GM12875 (cell line): ENCODE results near the gene PRPF4.

ENCODE experiments used
- H3K4me3 ChIP-seq: one replicate; pipeline ENCODE4 v1.5.1; 2011; ENCODE audit warnings: low read depth, low read length, control low read depth
- TF ChIP-seq, protein P1 (sequence below): IDR thresholded peaks from 2 replicates; pipeline ENCODE4 v1.5.1; 2011; ENCODE audit warnings: low read depth, mild to moderate bottlenecking, control low read depth, inconsistent platforms, low read length, moderate library complexity, borderline replicate concordance; ENCODE audit not compliant: insufficient read depth

The PRPF4 gene

DNA sequence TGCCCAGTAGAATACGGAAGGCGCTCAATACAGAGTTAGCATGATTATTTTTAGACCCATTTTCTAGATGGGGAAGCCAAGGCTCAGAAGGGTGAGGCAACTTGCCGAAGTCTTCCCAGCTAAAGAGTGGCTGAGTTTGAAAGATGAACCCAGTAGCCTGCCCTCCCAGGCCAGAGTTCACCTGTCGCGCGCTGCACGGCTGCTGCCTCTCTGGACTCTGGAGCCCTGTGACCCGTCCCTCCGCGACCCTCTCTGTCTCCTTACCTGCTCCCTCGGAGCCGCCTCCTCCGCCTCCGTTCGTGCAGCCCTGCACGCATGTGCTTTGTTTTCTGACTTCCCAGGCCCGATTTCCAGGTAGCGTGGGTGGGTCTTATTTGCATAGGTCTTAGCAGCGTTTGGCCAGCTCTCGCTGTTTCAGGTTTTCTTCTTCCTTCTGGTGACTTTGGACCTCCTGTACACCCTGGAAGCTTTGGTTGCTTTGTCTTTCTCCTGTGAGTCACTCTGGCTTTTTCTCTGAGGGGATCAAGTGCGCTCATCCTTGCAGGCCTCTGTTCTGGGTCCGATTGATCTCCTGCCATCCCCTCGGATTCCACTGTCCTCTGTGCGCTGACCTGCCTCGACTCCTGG lies 27.4 kb downstream of the PRPF4 start, which contains the start of gene RNF183:
RNF183 (minus strand) TSS at position 585 of the 627 bp plus-strand sequence. CDS start 5,192 bp downstream, outside the sequence.
- TF ChIP-seq, protein P1, sequence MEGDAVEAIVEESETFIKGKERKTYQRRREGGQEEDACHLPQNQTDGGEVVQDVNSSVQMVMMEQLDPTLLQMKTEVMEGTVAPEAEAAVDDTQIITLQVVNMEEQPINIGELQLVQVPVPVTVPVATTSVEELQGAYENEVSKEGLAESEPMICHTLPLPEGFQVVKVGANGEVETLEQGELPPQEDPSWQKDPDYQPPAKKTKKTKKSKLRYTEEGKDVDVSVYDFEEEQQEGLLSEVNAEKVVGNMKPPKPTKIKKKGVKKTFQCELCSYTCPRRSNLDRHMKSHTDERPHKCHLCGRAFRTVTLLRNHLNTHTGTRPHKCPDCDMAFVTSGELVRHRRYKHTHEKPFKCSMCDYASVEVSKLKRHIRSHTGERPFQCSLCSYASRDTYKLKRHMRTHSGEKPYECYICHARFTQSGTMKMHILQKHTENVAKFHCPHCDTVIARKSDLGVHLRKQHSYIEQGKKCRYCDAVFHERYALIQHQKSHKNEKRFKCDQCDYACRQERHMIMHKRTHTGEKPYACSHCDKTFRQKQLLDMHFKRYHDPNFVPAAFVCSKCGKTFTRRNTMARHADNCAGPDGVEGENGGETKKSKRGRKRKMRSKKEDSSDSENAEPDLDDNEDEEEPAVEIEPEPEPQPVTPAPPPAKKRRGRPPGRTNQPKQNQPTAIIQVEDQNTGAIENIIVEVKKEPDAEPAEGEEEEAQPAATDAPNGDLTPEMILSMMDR: no peak
- H3K4me3 ChIP-seq: no peak within 1 kb of the TSS

DNA sequence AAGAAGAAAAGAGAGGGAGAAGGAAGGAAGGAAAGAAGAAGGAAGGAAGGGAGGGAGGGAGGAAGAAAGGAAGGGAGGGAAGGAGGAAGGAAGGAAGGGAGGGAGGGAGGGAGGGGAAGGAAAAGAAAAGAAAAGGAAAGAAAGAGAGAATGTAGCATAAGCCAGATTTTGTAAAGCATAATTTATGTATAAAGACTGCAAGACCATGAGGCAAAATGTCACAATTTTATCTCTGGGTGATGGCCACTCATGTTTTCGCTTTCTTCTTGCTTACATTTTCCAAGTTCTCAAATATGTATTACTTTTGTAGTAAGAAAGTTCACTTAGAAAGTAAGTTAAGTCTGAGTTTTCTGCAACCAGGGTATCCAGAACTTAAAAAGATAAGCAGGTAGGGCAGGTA lies 31.1 kb downstream of the PRPF4 start:
- no peak overlapping the region for H3K4me3 ChIP-seq
- TF ChIP-seq, protein P1: no peak

- TF ChIP-seq, protein P1: no peak
- H3K4me3 ChIP-seq: no peak overlapping the region
These were observed 32.0 kb downstream of the PRPF4 start for GRCh38 chr9:113307396-113307975.

DNA sequence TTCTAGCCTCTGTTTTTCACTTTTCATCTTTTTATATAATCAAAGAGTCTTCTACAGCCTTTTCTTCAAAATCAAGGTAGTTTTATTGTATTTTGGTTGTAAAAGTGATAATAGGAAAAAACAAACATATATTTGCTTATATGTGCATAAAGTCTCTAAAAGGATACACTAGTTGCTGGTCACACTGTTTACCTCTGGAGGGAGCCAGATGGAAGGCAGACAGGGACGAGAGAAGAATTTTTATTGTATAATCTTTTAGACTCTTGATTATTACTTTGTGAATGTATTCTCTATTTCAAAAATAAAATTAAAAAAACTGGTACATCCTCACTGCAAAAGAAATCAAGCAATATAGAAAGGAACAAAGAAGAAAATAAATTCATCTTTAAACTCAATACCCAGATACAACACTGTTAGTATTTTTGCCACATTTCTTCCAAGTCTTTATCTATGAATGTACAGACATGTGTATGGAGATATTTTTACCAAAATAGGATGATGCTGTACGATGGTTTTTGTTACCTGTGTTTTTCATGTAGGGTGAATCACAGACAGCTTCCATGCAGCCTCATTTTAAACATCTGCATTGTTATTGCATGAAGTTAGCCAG lies 33.9 kb downstream of the PRPF4 start:
- TF ChIP-seq, protein P1: peak; percentile 45; the same call in 1 of the 2 replicates
- no peak overlapping the region for H3K4me3 ChIP-seq

- no peak overlapping the region for H3K4me3 ChIP-seq
- TF ChIP-seq, protein P1: no peak
These were observed 35.1 kb downstream of the PRPF4 start for GRCh38 chr9:113310538-113310937.

- H3K4me3 ChIP-seq: no peak overlapping the region
- TF ChIP-seq, protein P1: no peak
These were observed 36.5 kb downstream of the PRPF4 start for GRCh38 chr9:113311961-113312360.
